Neuronal stem cell (in vitro differentiated cells): ENCODE results near the gene NOX5.

Experiments
- DNase-seq: peaks from one replicate; pipeline ENCODE4 v3.0.0-alpha.2; 2013; ENCODE audit warnings: low spot score
- H2AFZ ChIP-seq: one replicate; pipeline ENCODE4 v1.6.1; 2013; ENCODE audit warnings: mild to moderate bottlenecking, low read length, inconsistent platforms
- H2AK5ac ChIP-seq: 2 replicates; pipeline ENCODE4 v1.6.1; 2013; ENCODE audit warnings: low read depth, mild to moderate bottlenecking, inconsistent platforms, low read length, moderate library complexity, mixed read lengths
- H2BK120ac ChIP-seq: 2 replicates; pipeline ENCODE4 v1.6.1; 2013; ENCODE audit warnings: low read depth, mild to moderate bottlenecking, inconsistent platforms, low read length, moderate library complexity, mixed read lengths
- H2BK12ac ChIP-seq: one replicate; pipeline ENCODE4 v1.6.1; 2013; ENCODE audit warnings: low read length, inconsistent platforms
- H2BK15ac ChIP-seq: 2 replicates; pipeline ENCODE4 v1.6.1; 2013; ENCODE audit warnings: mild to moderate bottlenecking, low read length, inconsistent platforms, mixed read lengths
- H2BK5ac ChIP-seq: one replicate; pipeline ENCODE4 v1.6.1; 2013; ENCODE audit warnings: inconsistent platforms, mild to moderate bottlenecking, low read length, moderate library complexity
- H3K14ac ChIP-seq: one replicate; pipeline ENCODE4 v1.6.1; 2013; ENCODE audit warnings: low read length, inconsistent platforms
- H3K18ac ChIP-seq: 2 replicates; pipeline ENCODE4 v1.6.1; 2013; ENCODE audit warnings: low read length, inconsistent platforms
- H3K23ac ChIP-seq: 2 replicates; pipeline ENCODE4 v1.6.1; 2013; ENCODE audit warnings: low read depth, mild to moderate bottlenecking, mixed read lengths, low read length, inconsistent platforms; ENCODE audit not compliant: poor library complexity
- H3K27ac ChIP-seq: replicated peaks from 3 replicates; pipeline ENCODE4 v1.5.1; 2013; ENCODE audit warnings: low read length, inconsistent platforms
- H3K27me3 ChIP-seq, 3 experiments: 2 replicates each; pipeline ENCODE4 v1.6.1; 2013; ENCODE audit warnings: low read length in 3 of 3, mild to moderate bottlenecking in 2 of 3, inconsistent platforms in 1 of 3, low read depth in 1 of 3, mixed read lengths in 1 of 3, moderate library complexity in 1 of 3; ENCODE audit not compliant: control insufficient read depth in 3 of 3, insufficient read depth in 3 of 3
- H3K36me3 ChIP-seq, 2 donors: replicated peaks in 1 of 2; 2 replicates each; pipeline ENCODE4 v1.6.1; 2013; ENCODE audit warnings: low read length in 2 of 2; ENCODE audit not compliant: control insufficient read depth in 2 of 2, insufficient read depth in 2 of 2
- H3K4ac ChIP-seq: 2 replicates; pipeline ENCODE4 v1.6.1; 2013; ENCODE audit warnings: inconsistent platforms, mild to moderate bottlenecking, low read length, moderate library complexity
- H3K4me1 ChIP-seq, 2 donors: 1 replicate in 1 of 2; 2 replicates in 1 of 2; pipeline ENCODE4 v1.6.1; 2013; ENCODE audit warnings: low read length in 2 of 2, low read depth in 1 of 2; ENCODE audit not compliant: control insufficient read depth in 2 of 2, insufficient read depth in 1 of 2
- H3K4me2 ChIP-seq: one replicate; pipeline ENCODE4 v1.6.1; 2013; ENCODE audit warnings: mild to moderate bottlenecking, low read length, inconsistent platforms; ENCODE audit not compliant: insufficient read depth, poor library complexity, severe bottlenecking
- H3K4me3 ChIP-seq, 2 donors: 2 replicates each; pipeline ENCODE4 v1.5.1; 2013; ENCODE audit warnings: low read length in 2 of 2, mild to moderate bottlenecking in 2 of 2, inconsistent platforms in 1 of 2, moderate library complexity in 1 of 2
- H3K79me1 ChIP-seq: one replicate; pipeline ENCODE4 v1.6.1; 2013; ENCODE audit warnings: low read depth, mild to moderate bottlenecking, inconsistent platforms, low read length, moderate library complexity
- H3K9ac ChIP-seq: one replicate; pipeline ENCODE4 v1.6.1; 2013; ENCODE audit warnings: mild to moderate bottlenecking, low read depth, low read length, inconsistent platforms; ENCODE audit not compliant: poor library complexity
- H3K9me3 ChIP-seq, 2 donors: replicated peaks in 1 of 2; 2 replicates each; pipeline versions ENCODE3 to v1.6.1; 2013; ENCODE audit warnings: low read length in 2 of 2, mild to moderate bottlenecking in 2 of 2, inconsistent platforms in 1 of 2, low read depth in 1 of 2, mixed read lengths in 1 of 2, moderate library complexity in 1 of 2; ENCODE audit not compliant: control insufficient read depth in 2 of 2, insufficient read depth in 1 of 2
- H4K8ac ChIP-seq: one replicate; pipeline ENCODE4 v1.6.1; 2013; ENCODE audit warnings: low read depth, mild to moderate bottlenecking, inconsistent platforms, low read length, moderate library complexity
- H4K91ac ChIP-seq: one replicate; pipeline ENCODE4 v1.6.1; 2013; ENCODE audit warnings: low read length, low read depth, mild to moderate bottlenecking, inconsistent platforms; ENCODE audit not compliant: poor library complexity
- WGBS, 2 donors: extraction: QIAGEN DNeasy Blood & Tissue Kit; methylation state at CpG; one replicate each; pipeline ENCODE4 v1.1.7; 2013; ENCODE audit warnings: missing lambda C conversion rate in 2 of 2, mixed read lengths in 1 of 2; ENCODE audit not compliant: insufficient read length in 2 of 2, insufficient replicate concordance in 1 of 2; ENCODE audit errors: extremely low coverage in 2 of 2; 5-methylcytosine and 5-hydroxymethylcytosine counted together

NOX5 gene

DNA sequence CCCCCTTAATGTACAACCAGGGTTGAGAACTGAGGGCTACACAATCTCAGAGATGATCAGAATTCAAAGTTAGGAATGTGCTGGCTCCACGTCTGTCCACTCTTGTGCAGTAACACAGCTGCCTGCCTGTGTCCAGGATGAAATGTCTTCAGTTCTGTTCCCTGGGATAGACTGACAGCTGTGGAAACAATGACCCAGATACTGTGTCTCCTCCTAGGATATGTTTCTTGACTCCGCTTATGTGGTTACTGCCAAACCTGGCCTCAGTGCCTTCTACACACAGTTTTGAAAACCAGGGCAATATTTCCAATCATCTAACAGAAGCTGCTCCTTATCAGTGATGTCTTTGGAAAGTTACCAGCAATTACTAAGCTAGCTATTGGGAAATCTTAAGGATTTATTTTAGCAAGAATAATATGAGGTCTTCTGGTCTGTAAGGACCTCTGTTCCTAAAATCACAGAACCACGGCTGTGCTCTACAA, 67.6 kb downstream of the NOX5 start:
- H2BK5ac ChIP-seq: no peak overlapping the region
- H3K27me3 ChIP-seq: peaks cover 0 to 52% (median 31%) of the 10 kb centered on the region in 3 experiments
- no peak overlapping the region for H3K4me2 ChIP-seq
- H3K4ac ChIP-seq: no peak overlapping the region
- no peaks in the 10 kb centered on the region for H3K79me1 ChIP-seq
- no CpG with 5 or more reads among the region's 3 CpGs for WGBS, 2 donors
- no peak overlapping the region for H2AFZ ChIP-seq
- no peak overlapping the region for H4K8ac ChIP-seq
- H2BK12ac ChIP-seq: no peak overlapping the region
- no peak overlapping the region for H3K9ac ChIP-seq
- H3K36me3 ChIP-seq: no peaks in the 10 kb centered on the region
- no peak overlapping the region for H2BK120ac ChIP-seq
- no peak overlapping the region for H3K27ac ChIP-seq
- no peak overlapping the region for H4K91ac ChIP-seq
- no peak overlapping the region for H2AK5ac ChIP-seq
- H3K4me1 ChIP-seq: peaks cover 0 to 14% of the 10 kb centered on the region in 2 donors
- H3K18ac ChIP-seq: no peak overlapping the region
- no peak overlapping the region for H3K23ac ChIP-seq
- H3K9me3 ChIP-seq: no peaks in the 10 kb centered on the region
- H3K4me3 ChIP-seq: no peak overlapping the region
- no peak overlapping the region for H2BK15ac ChIP-seq
- no peak overlapping the region for H3K14ac ChIP-seq
- no peak for DNase-seq

GRCh38 chr15:69082554-69082953, 68.1 kb downstream of the NOX5 start:
- Histone ChIP-seq H3K4me1 (peaks cover 0 to 14% of the 10 kb centered on the region in 2 donors), H4K8ac (no peak overlapping the region), H2BK12ac (no peak overlapping the region), H3K79me1 (no peaks in the 10 kb centered on the region), H2AFZ (no peak overlapping the region), H2BK5ac (no peak overlapping the region), H2AK5ac (no peak overlapping the region), H3K14ac (no peak overlapping the region), H3K9me3 (peaks cover 0 to 2% of the 10 kb centered on the region in 2 donors), H2BK15ac (no peak overlapping the region), H3K27ac (no peak overlapping the region), H3K4me3 (no peak overlapping the region), H3K4me2 (no peak overlapping the region), H4K91ac (no peak overlapping the region), H3K4ac (no peak overlapping the region), H3K23ac (no peak overlapping the region), H3K36me3 (no peaks in the 10 kb centered on the region), H3K9ac (no peak overlapping the region), H3K27me3 (peaks cover 0 to 57% (median 36%) of the 10 kb centered on the region in 3 experiments), H2BK120ac (no peak overlapping the region), H3K18ac (no peak overlapping the region)
- no CpG with 5 or more reads among the region's 3 CpGs for WGBS, 2 donors
- no peak for DNase-seq

DNA sequence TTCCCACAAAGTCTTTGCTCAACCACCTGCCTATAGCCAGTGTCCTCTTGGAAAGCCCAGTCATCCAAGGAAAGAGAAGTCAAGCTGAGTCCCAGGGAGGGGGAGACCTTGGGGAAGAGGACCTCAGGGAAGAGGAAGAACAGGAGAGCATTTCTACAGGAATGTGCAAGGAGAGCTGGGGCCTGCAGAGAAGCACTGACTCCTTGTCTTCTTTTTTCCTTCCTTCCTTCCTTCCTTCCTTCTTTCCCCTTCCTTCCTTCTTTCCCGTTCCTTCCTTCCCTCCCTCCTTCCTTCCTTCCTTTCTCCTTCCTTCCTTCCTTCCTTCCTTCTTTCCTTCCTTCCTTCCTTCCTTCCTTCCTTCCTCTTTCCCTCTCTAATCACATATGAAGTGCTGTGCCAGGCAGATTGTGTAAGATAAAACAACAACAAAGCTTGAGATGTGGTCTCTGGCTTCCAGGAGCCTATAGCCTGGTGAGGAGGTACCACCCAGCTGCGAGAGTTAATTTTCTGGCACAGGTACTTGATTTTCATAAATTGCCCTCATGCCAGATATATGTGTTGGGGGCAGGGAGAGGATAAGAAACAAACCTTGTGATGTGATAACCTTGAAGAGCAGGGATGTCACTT, 70.0 kb downstream of the NOX5 start:
- WGBS, 2 donors: no CpG with 5 or more reads among the region's 2 CpGs
- Histone ChIP-seq H3K23ac (no peak overlapping the region), H4K91ac (no peak overlapping the region), H2BK15ac (no peak overlapping the region), H2BK120ac (no peak overlapping the region), H3K18ac (no peak overlapping the region), H2AFZ (no peak overlapping the region), H3K27ac (no peak overlapping the region), H3K4me2 (no peak overlapping the region), H3K27me3 (peaks cover 0 to 77% (median 55%) of the 10 kb centered on the region in 3 experiments), H3K9me3 (peaks cover 0 to 2% of the 10 kb centered on the region in 2 donors), H2BK5ac (no peak overlapping the region), H4K8ac (no peak overlapping the region), H3K14ac (no peak overlapping the region), H3K9ac (peak overlapping the region; percentile 6), H3K4ac (no peak overlapping the region), H3K79me1 (no peaks in the 10 kb centered on the region), H2AK5ac (no peak overlapping the region), H2BK12ac (no peak overlapping the region), H3K36me3 (no peaks in the 10 kb centered on the region), H3K4me3 (no peak overlapping the region), H3K4me1 (peaks cover 0 to 16% of the 10 kb centered on the region in 2 donors)
- DNase-seq: no peak

DNA sequence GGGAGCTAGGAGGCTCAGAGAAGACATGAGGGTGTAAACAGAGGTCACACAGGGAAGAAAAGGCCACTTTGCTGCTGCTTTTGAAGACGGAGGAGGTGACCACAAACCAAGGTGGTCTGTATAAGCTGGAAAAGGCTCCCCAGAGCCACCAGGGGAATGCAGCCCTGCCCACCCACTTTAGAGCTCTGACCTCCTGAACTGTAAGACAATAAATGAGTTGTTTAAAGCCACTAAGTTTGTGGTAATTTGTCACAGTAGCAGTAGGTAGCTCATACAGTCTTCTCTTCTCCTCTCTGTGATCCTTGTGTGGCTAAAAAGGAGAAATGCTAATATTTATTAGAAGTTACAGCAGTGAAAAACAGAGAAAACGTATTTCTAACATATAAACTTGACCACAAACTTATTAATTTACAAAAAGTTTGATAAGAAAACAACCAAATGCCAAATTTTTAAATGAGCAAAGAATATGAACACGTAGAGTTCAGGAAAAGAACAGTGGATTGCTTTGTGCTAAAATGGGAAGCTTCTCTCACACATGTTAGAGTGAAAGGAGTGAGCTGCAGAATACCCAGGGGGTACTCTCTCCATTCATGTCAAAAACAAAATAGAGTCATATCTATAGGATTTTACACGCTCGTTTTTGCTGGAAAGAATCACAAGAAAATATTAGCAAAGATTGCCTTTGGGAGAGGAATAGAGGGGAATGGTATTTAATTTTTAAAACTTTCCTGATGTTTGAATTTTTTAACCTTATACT, 71.0 kb downstream of the NOX5 start:
- H3K23ac ChIP-seq: no peak overlapping the region
- no peaks in the 10 kb centered on the region for H3K36me3 ChIP-seq

More for the DNA sequence above, 71.0 kb downstream of the NOX5 start:
- no peak overlapping the region for H2BK120ac ChIP-seq
- peaks cover 0 to 87% (median 65%) of the 10 kb centered on the region in 3 experiments for H3K27me3 ChIP-seq
- no peak overlapping the region for H3K4me3 ChIP-seq
- no peak overlapping the region for H3K27ac ChIP-seq
- no peaks in the 10 kb centered on the region for H3K79me1 ChIP-seq
- peaks cover 0 to 2% of the 10 kb centered on the region in 2 donors for H3K9me3 ChIP-seq
- H3K9ac ChIP-seq: no peak overlapping the region
- H2BK15ac ChIP-seq: no peak overlapping the region
- H2BK12ac ChIP-seq: no peak overlapping the region
- no peak overlapping the region for H3K4ac ChIP-seq
- H3K4me2 ChIP-seq: no peak overlapping the region
- H3K4me1 ChIP-seq: peaks cover 0 to 19% of the 10 kb centered on the region in 2 donors
- no peak overlapping the region for H3K18ac ChIP-seq
- WGBS, 2 donors: no CpG with 5 or more reads among the region's 5 CpGs
- H2AK5ac ChIP-seq: no peak overlapping the region
- no peak overlapping the region for H4K8ac ChIP-seq
- no peak overlapping the region for H4K91ac ChIP-seq
- no peak for DNase-seq
- no peak overlapping the region for H3K14ac ChIP-seq
- no peak overlapping the region for H2BK5ac ChIP-seq
- no peak overlapping the region for H2AFZ ChIP-seq
